Regular cardiac myocyte (primary cell): ENCODE results near the gene PCF11. TPM values are rescaled to one million over a fixed set of nuclear protein-coding genes. Genes with fewer than 3 reads are reported as not detected.

Source experiments
- total RNA-seq: library from RNA; depleted of rRNA; stranded (reverse); fragments of >200 nt; gene quantifications from 2 replicates; pipeline ENCODE4 v1.2.3, GENCODE V29; 2014

PCF11 gene
- 31.4 and 38.6 TPM in 2 replicates for total RNA-seq

GRCh38 chr11:83156996-83157593 lies at the start of gene PCF11:
TSS of gene PCF11 (plus strand) at chr11:83157131. CDS start at chr11:83157440, 309 bp downstream.

DNA sequence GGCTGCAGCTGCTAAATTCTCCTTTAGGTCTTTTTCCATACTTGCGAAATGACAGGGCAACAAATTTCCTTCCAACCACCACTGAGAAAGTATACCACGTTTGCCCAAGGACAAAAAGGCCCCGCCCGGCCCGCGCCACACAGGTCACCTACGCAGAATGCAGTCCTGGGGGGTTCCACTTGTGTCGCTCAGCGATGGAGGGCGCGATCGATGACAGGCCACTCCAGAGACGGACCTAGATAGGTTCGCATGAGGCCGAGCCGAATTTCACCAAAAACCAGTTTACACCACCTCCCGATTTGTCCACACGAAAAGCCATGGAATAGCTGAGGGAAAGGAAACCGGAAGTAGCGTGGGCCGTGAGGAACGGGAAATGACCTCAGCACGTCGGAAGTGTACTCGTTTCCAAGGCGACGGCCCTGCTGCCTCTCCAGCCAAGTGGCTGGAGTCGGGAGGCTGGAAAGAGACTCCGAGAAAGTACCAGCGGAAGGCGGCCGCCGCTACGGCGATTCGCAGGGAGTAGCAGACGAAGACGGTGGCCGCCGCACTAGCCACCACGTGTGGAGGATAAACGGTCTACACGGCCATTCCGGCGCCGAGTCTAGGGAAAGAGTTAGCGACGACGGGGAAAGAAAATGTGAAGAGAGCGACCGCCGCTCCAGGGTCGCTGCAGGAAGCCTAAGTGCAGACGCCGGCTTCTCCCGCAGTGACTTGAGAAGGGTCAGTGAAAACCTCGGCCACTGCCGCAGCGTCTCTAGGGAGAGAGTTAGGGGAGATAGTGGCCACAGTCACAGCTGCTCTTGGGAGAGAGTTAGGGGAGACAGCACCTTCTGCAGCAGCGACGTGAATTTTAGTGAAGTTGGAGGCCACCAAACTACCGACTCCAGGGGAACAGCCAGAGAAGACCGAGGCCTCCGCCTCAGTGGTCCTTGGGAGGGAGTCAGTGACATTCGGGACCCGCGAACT lies 36.7 kb downstream of the PCF11 start, which contains the start of gene ANKRD42:
Gene ANKRD42 (plus strand): TSS at position 398 of the 966 bp plus-strand sequence. CDS start 959 bp downstream, outside the sequence.

Other genes starting within 250 kb of the PCF11 start
- 10.5 and 17.5 TPM in 2 replicates for gene RAB30, start 85.2 kb upstream of the PCF11 start, total RNA-seq
- gene ANKRD42, start 36.6 kb downstream of the PCF11 start, total RNA-seq, result 13.0 and 15.5 TPM in 2 replicates
- gene CCDC90B, start 129.2 kb downstream of the PCF11 start, total RNA-seq, result 65.1 and 78.4 TPM in 2 replicates